Ovary (tissue), 3 donors: Measurements from ENCODE around the gene H2BK1.

ENCODE experiments used
- EP300 ChIP-seq: sonication (generic); formaldehyde crosslinking; IDR thresholded peaks from one replicate; pipeline ENCODE4 v1.6.1; 2017; ENCODE audit warnings: antibody characterized with exemption
- POLR2A ChIP-seq: fragments of 450-650 bp; IDR thresholded peaks from one replicate; pipeline ENCODE4 v1.6.1; 2017; ENCODE audit warnings: antibody characterized with exemption, mild to moderate bottlenecking, moderate library complexity
- TF ChIP-seq, protein P1 (sequence below), 3 donors: fragments of 450-650 bp in 2 of 3; fragments of 200-600 bp in 1 of 3; IDR thresholded peaks; one replicate each; pipeline versions ENCODE4 v1.5.1 to v1.8.0; 2016 to 2022; ENCODE audit warnings: antibody characterized with exemption in 3 of 3, mild to moderate bottlenecking in 1 of 3
- donor health status: DM: no; HTN: no; CAD: no.

DNA sequence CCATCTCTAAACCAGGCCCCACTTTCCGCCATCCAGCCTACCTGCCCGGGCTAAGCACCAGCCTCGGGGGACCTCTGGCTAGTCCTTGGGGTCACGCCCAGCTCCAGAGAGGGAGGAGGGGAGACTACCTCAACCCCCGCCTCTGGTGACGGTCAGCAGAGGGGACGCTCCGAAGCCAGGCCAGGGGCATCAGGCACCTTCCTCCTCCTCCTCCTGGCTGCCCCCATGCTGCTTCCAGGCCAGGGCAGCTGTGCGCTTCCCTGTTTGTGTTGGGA lies 42.2 kb upstream of the H2BK1 start:
- TF ChIP-seq, protein P1, sequence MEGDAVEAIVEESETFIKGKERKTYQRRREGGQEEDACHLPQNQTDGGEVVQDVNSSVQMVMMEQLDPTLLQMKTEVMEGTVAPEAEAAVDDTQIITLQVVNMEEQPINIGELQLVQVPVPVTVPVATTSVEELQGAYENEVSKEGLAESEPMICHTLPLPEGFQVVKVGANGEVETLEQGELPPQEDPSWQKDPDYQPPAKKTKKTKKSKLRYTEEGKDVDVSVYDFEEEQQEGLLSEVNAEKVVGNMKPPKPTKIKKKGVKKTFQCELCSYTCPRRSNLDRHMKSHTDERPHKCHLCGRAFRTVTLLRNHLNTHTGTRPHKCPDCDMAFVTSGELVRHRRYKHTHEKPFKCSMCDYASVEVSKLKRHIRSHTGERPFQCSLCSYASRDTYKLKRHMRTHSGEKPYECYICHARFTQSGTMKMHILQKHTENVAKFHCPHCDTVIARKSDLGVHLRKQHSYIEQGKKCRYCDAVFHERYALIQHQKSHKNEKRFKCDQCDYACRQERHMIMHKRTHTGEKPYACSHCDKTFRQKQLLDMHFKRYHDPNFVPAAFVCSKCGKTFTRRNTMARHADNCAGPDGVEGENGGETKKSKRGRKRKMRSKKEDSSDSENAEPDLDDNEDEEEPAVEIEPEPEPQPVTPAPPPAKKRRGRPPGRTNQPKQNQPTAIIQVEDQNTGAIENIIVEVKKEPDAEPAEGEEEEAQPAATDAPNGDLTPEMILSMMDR (IDR thresholded peaks at IDR 0.05), result no peak
- no peak for TF ChIP-seq POLR2A
- TF ChIP-seq EP300, result no peak
